ENCODE data around the gene CD9. TPM values are rescaled to one million over a fixed set of nuclear protein-coding genes. Genes with fewer than 3 reads are reported as not detected.
A peak's percentile ranks its signal among the peaks of the same experiment; 100 is the strongest.

Gene CD9
- total and polyA plus RNA-seq, 5 experiments from 2014 or later, result 7.9 to 43.4 (median 23.4) TPM

DNA sequence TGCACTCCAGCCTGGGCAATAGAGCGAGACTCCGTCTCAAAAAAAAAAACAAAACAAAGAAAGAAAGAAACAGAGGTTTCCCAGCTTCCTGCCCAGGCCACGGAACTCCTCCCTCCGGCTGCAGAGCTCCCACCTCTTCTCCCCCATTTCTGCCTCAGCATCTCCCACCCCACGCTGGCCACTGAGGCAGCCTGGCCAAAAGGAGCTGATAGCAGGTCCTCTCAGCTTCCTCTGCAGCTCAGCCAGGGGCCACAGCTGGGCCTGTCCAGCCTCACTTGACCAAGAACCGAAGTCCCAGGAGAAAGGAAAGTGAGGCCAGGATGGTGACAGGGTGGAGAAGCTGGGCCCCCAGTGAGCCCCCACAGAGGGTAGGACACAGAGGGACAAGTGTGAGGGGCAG is 33.4 kb upstream of the CD9 start:
- POLR2A ChIA-PET, result interaction anchor here (0.7 kb wide), 2 partner anchors 9 to 98 kb away, joined by 3 to 4 read pairs; no protein-coding TSS in a partner anchor
- H3K9me3 Mint-ChIP-seq, result no peaks in the 10 kb centered on the region
- H3K27me3 Mint-ChIP-seq, result no peaks in the 10 kb centered on the region
- H3K27ac Mint-ChIP-seq, result peak overlapping the region in 4 of 10 donors; percentile 31 to 76 (median 70)
- peak overlapping the region in 2 of 10 donors; percentile 72 to 89 for H3K4me3 Mint-ChIP-seq
- H3K4me1 Mint-ChIP-seq, result peaks cover 26 to 40% (median 38%) of the 10 kb centered on the region in 4 donors
- ATAC-seq, result no peak
- no peak for DNase-seq
- H3K36me3 Mint-ChIP-seq, result no peaks in the 10 kb centered on the region

DNA sequence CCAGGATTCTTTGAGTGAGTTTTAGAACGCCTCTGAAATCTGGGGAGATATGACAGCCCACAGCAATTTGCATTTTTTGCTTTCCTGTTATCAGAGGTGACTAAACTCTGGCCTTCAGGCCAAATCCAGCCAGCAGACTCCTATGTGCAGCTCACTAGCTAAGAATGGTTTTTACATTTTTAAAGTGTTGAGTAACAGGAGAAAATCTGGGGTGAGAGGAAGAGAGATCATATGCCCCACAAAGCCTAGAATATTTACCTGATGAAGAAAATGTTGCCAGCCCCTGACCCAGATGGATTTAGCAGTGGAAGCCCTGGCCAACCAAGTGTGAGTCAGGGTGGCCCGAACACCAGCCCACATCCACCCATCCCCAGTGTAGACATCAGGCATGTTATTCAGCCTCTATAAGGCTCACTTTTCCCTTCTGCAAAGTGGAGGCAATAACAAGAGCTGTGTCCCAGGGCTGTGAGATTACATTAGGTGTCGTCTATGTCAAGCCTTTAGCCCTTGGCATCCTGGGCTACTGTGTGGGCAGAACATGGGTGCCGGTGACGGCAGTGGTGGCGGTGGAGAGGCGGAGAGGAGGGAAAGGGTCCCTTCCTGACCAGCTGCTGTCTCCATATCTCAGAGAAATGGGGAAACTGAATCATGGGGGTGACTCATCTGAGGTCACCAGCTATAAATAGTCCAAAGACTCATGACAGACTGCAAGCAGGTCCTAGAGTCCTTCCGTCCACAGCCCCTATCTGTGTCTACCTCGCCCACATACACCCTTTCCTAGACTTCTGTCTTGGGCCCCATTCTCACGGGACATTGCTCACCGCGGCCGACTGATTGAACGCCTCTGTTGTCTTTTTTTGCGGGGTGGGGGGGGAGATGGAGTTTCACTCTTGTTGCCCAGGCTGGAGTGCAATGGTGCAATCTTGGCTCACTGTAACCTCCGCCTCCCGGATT is 32.6 kb upstream of the CD9 start:
- no peaks in the 10 kb centered on the region for H3K9me3 Mint-ChIP-seq
- H3K27ac Mint-ChIP-seq, result peak overlapping the region; percentile 18 to 84 (median 70)
- H3K36me3 Mint-ChIP-seq, result no peaks in the 10 kb centered on the region
- no peaks in the 10 kb centered on the region for H3K27me3 Mint-ChIP-seq
- H3K4me1 Mint-ChIP-seq, result peaks cover 26 to 42% (median 38%) of the 10 kb centered on the region in 4 donors
- peak overlapping the region in 9 of 10 donors; percentile 35 to 89 (median 72) for H3K4me3 Mint-ChIP-seq
- POLR2A ChIA-PET, result interaction anchor here (0.6 to 2.2 kb wide), 7 partner anchors 9 to 335 kb away, joined by 3 to 30 read pairs (median 4); no protein-coding TSS in a partner anchor
- ATAC-seq (peak; percentile 38 to 72), DNase-seq (peak in 2 of 10 donors; percentile 18 to 34)

DNA sequence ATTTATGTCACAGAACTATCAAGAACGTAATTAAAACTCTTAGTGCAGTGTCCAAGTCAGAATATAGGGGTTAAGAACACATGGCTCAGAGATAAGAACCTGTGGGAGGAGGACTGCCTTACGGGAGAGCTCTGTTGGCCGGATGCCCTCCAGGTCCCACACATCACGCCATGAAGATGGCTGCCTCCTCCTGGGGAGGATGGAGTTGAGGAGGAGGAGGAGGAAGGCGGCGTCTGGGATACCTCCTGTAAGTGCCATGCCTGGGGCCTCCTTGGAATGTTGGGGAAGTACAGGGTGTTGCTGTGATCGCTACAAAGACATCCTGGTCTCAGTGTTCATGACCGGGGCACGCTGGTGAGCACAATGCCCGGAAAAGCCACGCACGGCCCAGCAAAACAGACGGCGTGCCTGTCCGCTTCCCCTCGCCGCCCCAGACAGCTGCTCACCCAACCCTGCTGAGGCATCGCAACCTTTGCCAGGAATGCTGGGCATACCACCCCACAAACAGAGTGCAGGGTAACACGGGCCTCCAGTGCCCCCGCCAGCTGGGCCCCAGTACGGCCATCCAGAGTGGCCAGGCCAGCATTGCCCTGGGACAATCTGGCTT is 28.7 kb upstream of the CD9 start:
- ATAC-seq (no peak), DNase-seq (no peak)
- Mint-ChIP-seq H3K36me3 (peaks cover 0 to 3% (median 0%) of the 10 kb centered on the region in 3 donors), H3K4me3 (no peak overlapping the region), H3K27me3 (peaks cover 0 to 1% (median 0%) of the 10 kb centered on the region in 5 donors), H3K9me3 (no peaks in the 10 kb centered on the region), H3K27ac (peak overlapping the region in 1 of 10 donors; percentile 43), H3K4me1 (peaks cover 26 to 36% (median 32%) of the 10 kb centered on the region in 4 donors)
- POLR2A ChIA-PET, result no interaction called here

DNA sequence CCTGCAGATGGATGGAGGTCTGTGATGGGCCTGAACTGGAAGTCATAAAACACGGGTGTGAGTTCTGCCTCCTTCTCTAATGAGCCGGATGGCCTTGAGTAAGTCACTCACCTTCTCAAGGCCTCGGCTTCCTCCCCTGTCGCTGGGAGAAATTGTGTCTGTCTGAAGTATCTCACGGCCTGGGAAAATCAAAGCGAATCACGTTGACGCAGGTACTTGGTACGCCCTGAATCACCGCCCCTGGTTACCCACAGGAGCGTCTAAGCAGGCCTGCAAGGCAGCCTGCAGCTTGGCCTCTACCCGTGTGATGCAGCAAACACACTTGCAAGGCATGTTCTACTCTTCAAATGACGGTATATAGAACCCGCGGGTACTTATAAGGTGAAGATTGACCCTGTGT is 28.1 kb upstream of the CD9 start:
- Mint-ChIP-seq H3K9me3 (no peaks in the 10 kb centered on the region), H3K27ac (no peak overlapping the region), H3K4me1 (peaks cover 25 to 32% (median 29%) of the 10 kb centered on the region in 4 donors), H3K4me3 (no peak overlapping the region), H3K27me3 (peaks cover 0 to 1% (median 0%) of the 10 kb centered on the region in 5 donors), H3K36me3 (peaks cover 0 to 3% (median 0%) of the 10 kb centered on the region in 3 donors)
- DNase-seq (no peak), ATAC-seq (no peak)
- POLR2A ChIA-PET, result no interaction called here

DNA sequence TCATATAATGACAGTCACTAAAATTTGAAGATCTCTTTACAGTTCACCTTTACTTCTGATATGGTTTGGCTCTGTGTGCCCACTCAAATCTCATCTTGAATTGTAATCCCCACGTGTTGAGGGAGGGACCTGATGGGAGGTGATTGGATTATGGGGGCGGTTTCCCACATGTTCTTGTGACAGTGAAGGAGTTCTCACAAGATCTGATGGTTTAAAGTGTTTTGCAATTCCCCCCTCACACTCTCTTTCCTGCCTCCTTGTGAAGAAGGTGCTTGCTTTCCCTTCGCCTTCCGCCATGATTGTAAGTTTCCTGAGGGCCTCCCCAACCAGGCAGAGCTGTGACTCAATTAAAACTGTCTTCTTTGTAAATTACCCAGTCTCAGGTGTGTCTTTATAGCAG is 27.3 kb upstream of the CD9 start:
- Mint-ChIP-seq H3K9me3 (no peaks in the 10 kb centered on the region), H3K4me3 (no peak overlapping the region)

DNA sequence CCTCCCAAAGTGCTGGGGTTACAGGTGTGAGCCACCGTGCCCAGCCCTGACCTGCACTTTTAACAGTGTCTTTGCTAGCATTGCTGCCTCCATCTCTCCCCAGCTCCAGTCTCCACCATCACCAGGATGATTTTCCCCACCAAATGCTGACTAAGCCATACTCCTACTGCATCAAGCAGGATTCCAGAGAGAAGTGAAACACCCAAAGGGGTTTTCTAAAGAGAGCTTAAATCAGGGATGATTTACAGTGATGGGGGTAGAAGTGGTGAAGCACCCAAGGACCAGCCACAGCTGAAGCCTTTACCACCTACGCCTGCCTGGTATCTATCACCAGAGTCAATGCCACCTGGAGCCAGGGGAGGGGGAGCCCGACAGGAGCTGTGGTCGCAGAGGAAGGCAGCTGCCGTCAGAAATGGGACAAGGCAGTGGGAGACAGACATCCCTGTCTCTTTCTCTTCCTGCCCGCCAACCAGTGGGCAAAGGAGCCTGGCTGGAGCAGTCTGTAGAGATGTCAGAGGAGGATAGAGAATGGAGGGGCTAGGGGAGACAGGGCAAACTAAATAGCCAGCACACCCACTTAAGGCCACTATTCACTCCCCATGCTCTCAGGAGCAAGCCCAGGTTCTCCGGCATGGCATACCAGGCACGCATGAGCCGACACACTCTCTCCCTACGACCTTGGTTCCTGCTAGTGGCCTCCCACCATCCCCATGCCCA is 22.4 kb upstream of the CD9 start:
- Mint-ChIP-seq H3K9me3 (peaks cover 0 to 3% (median 0%) of the 10 kb centered on the region in 9 donors), H3K4me3 (no peak overlapping the region), H3K36me3 (peaks cover 0 to 3% (median 0%) of the 10 kb centered on the region in 3 donors), H3K4me1 (peaks cover 0 to 6% (median 4%) of the 10 kb centered on the region in 4 donors), H3K27ac (no peak overlapping the region), H3K27me3 (peaks cover 0 to 5% (median 0%) of the 10 kb centered on the region in 5 donors)
- POLR2A ChIA-PET, result no interaction called here
- DNase-seq, result no peak
- ATAC-seq, result no peak

More for the DNA sequence above, 27.3 kb upstream of the CD9 start:
- DNase-seq (no peak), ATAC-seq (no peak)
- peaks cover 19 to 25% (median 21%) of the 10 kb centered on the region in 4 donors for H3K4me1 Mint-ChIP-seq
- POLR2A ChIA-PET, result no interaction called here
- H3K27ac Mint-ChIP-seq, result peak overlapping the region in 1 of 10 donors; percentile 74
- peaks cover 0 to 1% (median 0%) of the 10 kb centered on the region in 5 donors for H3K27me3 Mint-ChIP-seq
- peaks cover 0 to 3% (median 0%) of the 10 kb centered on the region in 3 donors for H3K36me3 Mint-ChIP-seq

DNA sequence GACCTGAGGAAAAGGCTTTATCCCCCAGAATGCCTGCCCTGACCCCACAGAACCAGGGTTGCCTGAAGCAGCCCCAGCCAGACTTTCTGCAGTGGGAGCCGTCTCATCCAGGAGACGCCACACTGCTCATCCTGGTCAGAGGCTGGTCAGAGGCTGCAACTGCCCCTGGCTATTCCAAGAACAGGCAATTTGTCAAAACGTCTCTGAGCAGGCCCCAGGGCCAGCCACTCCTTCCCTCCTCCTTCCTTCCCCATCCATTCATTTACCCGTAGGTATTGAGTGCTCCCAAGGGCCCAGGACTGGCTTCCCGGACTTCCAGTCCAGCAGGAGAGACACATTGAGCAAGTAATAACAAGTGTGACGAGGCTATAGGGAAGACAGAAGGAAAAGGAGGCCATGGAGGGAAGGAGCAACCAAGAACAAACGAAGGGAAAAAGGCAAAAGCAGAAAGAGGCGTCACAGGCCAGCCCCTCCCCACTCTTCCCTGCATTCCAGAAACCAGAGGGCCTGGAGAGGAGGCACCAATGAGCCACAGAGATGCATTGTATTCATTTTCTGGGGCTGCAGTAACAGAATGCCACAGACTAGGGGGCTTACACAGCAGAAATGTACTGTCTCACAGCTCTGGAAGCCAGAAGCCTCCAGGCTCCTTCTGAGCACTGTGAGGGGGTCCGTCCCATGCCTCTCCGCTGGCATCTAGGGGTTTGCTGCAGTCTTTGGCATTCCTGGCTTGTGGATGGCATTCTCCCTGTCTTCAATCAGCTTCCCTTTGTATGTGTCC is 21.0 kb upstream of the CD9 start:
- no peak overlapping the region for H3K4me3 Mint-ChIP-seq
- H3K27me3 Mint-ChIP-seq, result peaks cover 0 to 3% (median 0%) of the 10 kb centered on the region in 5 donors
- H3K4me1 Mint-ChIP-seq, result peaks cover 0 to 6% (median 4%) of the 10 kb centered on the region in 4 donors
- no peak for DNase-seq
- peaks cover 0 to 3% (median 0%) of the 10 kb centered on the region in 9 donors for H3K9me3 Mint-ChIP-seq
- H3K27ac Mint-ChIP-seq, result peak overlapping the region in 2 of 10 donors; percentile 5 to 52
- H3K36me3 Mint-ChIP-seq, result no peaks in the 10 kb centered on the region
- ATAC-seq, result no peak
- POLR2A ChIA-PET, result no interaction called here

DNA sequence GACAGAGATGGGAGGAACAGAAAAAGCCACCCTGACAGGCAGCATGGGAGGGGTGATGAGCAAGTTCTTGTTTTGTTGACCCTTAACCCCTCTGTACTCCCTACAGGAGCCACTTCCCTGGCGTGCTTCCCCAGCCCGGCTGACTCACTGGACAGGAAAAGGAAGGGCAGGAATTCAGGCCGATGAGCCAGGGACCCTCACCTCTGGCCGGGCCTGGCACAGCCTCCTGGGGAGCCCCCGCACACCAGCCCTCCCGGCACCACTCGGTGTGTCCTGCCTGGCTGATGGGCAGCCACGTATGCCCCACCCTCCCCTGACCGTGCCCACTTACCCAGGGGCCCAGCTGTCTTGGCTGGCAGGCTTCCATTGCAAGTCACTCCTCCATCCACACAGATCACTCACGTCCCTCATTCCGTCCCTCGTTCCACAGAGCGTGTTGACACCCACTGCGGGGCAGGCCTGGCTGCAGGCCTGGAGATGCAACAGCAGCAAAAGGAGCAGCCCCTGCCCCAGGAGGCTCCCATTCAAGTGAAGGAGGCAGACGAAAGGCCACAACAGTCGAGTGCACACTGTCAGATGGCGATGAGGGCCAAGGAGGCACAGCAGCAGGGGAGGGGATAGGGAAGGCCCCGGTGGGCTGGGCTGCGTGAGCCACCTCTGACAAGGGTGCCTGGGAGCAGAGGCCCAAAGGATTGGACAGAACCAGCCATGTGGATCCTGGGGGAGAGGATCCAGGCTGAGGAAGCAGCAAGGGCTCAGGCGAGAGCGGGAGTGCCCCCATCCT is 19.7 kb upstream of the CD9 start:
- DNase-seq (no peak), ATAC-seq (no peak)
- Mint-ChIP-seq H3K27ac (no peak overlapping the region), H3K36me3 (no peaks in the 10 kb centered on the region), H3K4me3 (no peak overlapping the region), H3K4me1 (peaks cover 0 to 6% (median 4%) of the 10 kb centered on the region in 4 donors), H3K27me3 (peaks cover 0 to 5% (median 0%) of the 10 kb centered on the region in 5 donors), H3K9me3 (peaks cover 0 to 3% (median 0%) of the 10 kb centered on the region in 9 donors)
- POLR2A ChIA-PET, result no interaction called here

DNA sequence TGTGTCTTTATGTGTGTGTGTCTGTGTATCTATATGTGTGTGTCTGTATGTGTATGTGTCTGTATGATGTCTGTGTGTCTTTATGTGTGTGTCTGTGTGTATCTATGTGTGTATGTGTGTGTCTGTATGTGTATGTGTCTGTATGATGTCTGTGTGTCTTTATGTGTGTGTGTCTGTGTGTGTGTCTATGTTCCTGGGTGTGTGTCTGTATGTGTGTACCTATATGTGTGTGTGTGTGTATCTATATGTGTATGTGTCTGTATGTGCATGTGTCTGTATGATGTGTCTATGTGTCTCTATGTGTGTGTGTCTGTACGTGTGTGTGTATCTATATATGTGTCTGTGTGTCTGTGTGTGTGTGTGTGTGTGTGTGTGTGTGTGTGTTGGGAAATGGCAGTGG is 19.0 kb upstream of the CD9 start:
- H3K4me1 Mint-ChIP-seq, result peaks cover 0 to 6% (median 4%) of the 10 kb centered on the region in 4 donors
- POLR2A ChIA-PET, result no interaction called here
- ATAC-seq (no peak), DNase-seq (no peak)
- no peaks in the 10 kb centered on the region for H3K36me3 Mint-ChIP-seq
- H3K9me3 Mint-ChIP-seq, result peaks cover 0 to 3% (median 0%) of the 10 kb centered on the region in 9 donors
- H3K27me3 Mint-ChIP-seq, result peaks cover 0 to 7% (median 0%) of the 10 kb centered on the region in 5 donors
- no peak overlapping the region for H3K27ac Mint-ChIP-seq
- no peak overlapping the region for H3K4me3 Mint-ChIP-seq

DNA sequence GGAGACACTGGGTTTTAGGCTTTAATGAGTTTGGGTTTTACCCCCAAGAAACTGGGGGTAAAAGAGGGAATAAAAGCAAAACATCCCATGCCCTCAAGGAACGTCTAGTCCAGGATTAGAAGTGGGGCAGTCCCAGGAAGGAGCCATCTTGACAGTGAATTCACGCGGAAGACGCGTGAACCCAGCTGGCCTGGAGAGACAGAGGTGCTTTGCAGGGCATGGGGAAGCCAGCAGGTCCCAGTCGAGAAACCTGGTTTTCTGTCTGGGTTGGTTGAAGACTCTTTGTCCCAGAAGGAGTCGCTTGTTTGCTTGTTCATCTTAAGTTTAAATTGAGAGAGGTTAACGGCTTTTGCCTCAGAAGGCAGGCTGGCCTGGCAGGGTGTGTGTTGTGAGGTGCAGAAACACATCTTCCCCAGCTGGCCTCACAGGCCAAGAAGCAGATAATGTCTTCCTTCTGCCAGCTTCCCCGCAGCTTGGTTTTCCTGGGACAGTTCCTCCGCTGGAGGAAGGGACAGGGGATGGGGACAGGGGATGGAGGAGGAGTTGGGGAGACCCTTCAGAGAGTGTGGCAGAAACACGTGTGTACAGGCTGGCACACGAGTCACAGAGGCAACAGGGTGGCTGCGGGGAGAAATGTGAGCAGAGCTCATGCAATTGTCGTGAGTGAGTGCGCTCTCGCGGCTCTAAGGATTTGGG is 18.5 kb upstream of the CD9 start:
- DNase-seq (no peak), ATAC-seq (no peak)
- peaks cover 0 to 7% (median 0%) of the 10 kb centered on the region in 5 donors for H3K27me3 Mint-ChIP-seq
- no peaks in the 10 kb centered on the region for H3K36me3 Mint-ChIP-seq
- peaks cover 0 to 9% (median 4%) of the 10 kb centered on the region in 4 donors for H3K4me1 Mint-ChIP-seq
- peaks cover 0 to 3% (median 0%) of the 10 kb centered on the region in 9 donors for H3K9me3 Mint-ChIP-seq
- POLR2A ChIA-PET, result no interaction called here
- H3K27ac Mint-ChIP-seq, result no peak overlapping the region
- H3K4me3 Mint-ChIP-seq, result no peak overlapping the region

Data from naive thymus-derived CD8-positive, alpha-beta T cell (primary cell).